Mucosa of rectum (tissue), 2 donors: ENCODE measurements around the gene PPM1E.

ENCODE experiments used
- H3K27ac ChIP-seq, 2 donors: one replicate each; pipeline ENCODE4 v1.7.0; 2013; ENCODE audit warnings: inconsistent platforms in 2 of 2, low read depth in 2 of 2, low read length in 2 of 2
- H3K27me3 ChIP-seq, 2 donors: one replicate each; pipeline ENCODE4 v1.7.0; 2013; ENCODE audit warnings: low read length in 2 of 2; ENCODE audit not compliant: control insufficient read depth in 2 of 2, insufficient read depth in 2 of 2
- H3K36me3 ChIP-seq, 2 donors: one replicate each; pipeline ENCODE4 v1.7.0; 2013; ENCODE audit warnings: low read length in 2 of 2; ENCODE audit not compliant: control insufficient read depth in 2 of 2, insufficient read depth in 2 of 2
- H3K4me1 ChIP-seq, 2 donors: one replicate each; pipeline ENCODE4 v1.7.0; 2013; ENCODE audit warnings: low read length in 2 of 2, mild to moderate bottlenecking in 1 of 2; ENCODE audit not compliant: control insufficient read depth in 2 of 2, insufficient read depth in 2 of 2
- H3K4me3 ChIP-seq, 2 donors: one replicate each; pipeline ENCODE4 v1.7.0; 2013; ENCODE audit warnings: low read length in 2 of 2
- H3K9ac ChIP-seq, 2 donors: one replicate each; pipeline ENCODE4 v1.7.0; 2013; ENCODE audit warnings: low read length in 2 of 2, low read depth in 1 of 2, mild to moderate bottlenecking in 1 of 2
- H3K9me3 ChIP-seq, 2 donors: one replicate each; pipeline ENCODE4 v1.7.0; 2013; ENCODE audit warnings: low read length in 2 of 2; ENCODE audit not compliant: control insufficient read depth in 2 of 2
- donor health status: healthy.
- donor health status: Normal muscosa, but diverticular disease.

Gene PPM1E

DNA sequence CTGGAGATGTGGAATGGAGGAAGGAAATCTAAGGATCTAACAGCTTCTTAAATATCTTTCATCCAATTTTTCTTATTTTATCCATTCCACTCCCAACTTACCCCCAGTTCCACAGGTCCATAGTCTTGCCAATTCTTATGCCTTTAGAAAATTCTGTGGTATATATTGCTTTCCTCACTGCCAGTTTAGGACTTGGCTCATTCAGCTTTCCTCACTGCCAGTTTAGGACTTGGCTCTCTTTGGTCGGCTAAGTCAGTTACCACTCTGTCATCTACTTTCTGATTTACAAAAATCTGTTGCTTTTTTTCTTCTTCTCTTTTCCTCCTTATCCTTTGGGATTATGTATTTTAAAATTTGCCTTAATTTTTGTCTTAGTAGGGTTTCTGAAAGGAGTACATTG lies 128.5 kb downstream of the PPM1E start:
- Histone ChIP-seq H3K36me3 (no peaks in the 10 kb centered on the region), H3K4me1 (no peaks in the 10 kb centered on the region), H3K4me3 (no peak overlapping the region), H3K9me3 (no peaks in the 10 kb centered on the region), H3K9ac (no peak overlapping the region), H3K27me3 (no peaks in the 10 kb centered on the region), H3K27ac (no peak overlapping the region)

DNA sequence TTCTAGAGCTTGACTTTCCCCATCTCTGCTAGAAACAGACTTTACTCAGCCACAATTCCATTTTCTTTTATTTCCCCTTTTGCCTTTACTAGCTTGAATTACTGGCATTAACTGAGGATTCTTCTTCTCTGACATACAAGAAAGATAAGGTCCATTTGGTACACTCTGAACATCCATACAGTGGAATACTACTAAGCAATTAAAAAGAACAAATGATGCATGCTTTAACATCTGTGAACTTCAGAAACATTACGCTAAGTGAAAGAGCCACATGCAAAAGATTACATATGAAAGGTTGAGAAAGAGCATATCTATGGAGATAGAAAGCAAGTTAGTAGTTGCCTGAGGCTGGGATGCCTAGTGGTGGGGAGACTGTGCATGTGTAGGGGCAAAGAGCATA lies 130.9 kb downstream of the PPM1E start:
- H3K9me3 ChIP-seq: no peaks in the 10 kb centered on the region
- H3K27me3 ChIP-seq: no peaks in the 10 kb centered on the region
- H3K36me3 ChIP-seq: no peaks in the 10 kb centered on the region
- H3K4me1 ChIP-seq: no peaks in the 10 kb centered on the region
- no peak overlapping the region for H3K9ac ChIP-seq
- H3K27ac ChIP-seq: no peak overlapping the region
- no peak overlapping the region for H3K4me3 ChIP-seq

DNA sequence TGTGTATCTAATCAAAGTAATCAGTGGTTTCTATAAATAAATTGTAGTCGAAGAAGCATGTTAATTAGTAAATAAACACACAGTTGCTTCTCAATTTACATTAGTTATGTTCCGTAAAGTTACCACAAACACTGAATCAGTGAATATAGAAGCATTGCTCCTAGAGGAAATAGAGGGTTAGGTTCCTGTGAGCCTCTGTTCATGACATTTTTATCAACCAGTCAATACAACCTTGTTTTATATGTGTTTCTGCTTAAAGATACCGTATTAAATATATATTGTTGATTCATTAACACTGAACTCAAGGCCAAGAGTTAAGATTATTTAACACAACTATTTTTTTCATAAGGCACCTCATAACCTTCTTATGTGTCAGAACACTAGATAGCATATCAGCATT lies 134.3 kb downstream of the PPM1E start:
- Histone ChIP-seq H3K9me3 (no peaks in the 10 kb centered on the region), H3K9ac (no peak overlapping the region), H3K4me3 (no peak overlapping the region), H3K36me3 (no peaks in the 10 kb centered on the region), H3K27ac (no peak overlapping the region), H3K4me1 (no peaks in the 10 kb centered on the region), H3K27me3 (no peaks in the 10 kb centered on the region)

- Histone ChIP-seq H3K27me3 (no peaks in the 10 kb centered on the region), H3K9me3 (no peaks in the 10 kb centered on the region), H3K36me3 (no peaks in the 10 kb centered on the region), H3K27ac (no peak overlapping the region), H3K4me1 (no peaks in the 10 kb centered on the region), H3K4me3 (no peak overlapping the region), H3K9ac (no peak overlapping the region)
Measured at GRCh38 chr17:58899191-58899590, 143.5 kb downstream of the PPM1E start.

GRCh38 chr17:58902322-58902721 lies 146.7 kb downstream of the PPM1E start:
- Histone ChIP-seq H3K36me3 (no peaks in the 10 kb centered on the region), H3K4me1 (no peaks in the 10 kb centered on the region), H3K9ac (no peak overlapping the region), H3K27ac (no peak overlapping the region), H3K27me3 (no peaks in the 10 kb centered on the region), H3K9me3 (no peaks in the 10 kb centered on the region), H3K4me3 (no peak overlapping the region)

- H3K4me1 ChIP-seq: no peaks in the 10 kb centered on the region
- H3K36me3 ChIP-seq: no peaks in the 10 kb centered on the region
- no peak overlapping the region for H3K4me3 ChIP-seq
- no peak overlapping the region for H3K27ac ChIP-seq
- H3K27me3 ChIP-seq: no peaks in the 10 kb centered on the region
- peaks cover 0 to 5% of the 10 kb centered on the region in 2 donors for H3K9me3 ChIP-seq
- H3K9ac ChIP-seq: no peak overlapping the region
Measured at GRCh38 chr17:58911741-58912343, 156.2 kb downstream of the PPM1E start.

DNA sequence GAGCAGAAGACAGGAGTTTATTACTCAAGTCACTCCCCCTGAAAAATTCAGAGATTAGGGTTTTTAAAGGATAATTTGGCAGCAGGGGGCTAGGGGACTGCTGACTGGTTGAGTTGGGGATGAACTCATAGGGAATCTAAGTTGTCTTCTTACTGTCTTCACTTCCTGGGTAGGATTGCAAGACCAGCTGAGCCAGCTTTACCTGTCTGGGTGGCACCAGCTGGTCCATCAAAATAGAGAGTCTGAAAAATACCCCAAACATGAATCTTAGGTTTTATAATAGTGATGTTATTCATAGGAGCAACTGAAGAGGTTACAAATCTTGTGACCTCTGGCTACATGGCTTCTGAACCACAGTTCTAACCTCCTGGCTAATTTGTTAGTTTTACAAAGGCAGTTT lies 157.9 kb downstream of the PPM1E start:
- Histone ChIP-seq H3K9me3 (peaks cover 0 to 5% of the 10 kb centered on the region in 2 donors), H3K9ac (no peak overlapping the region), H3K27me3 (no peaks in the 10 kb centered on the region), H3K27ac (no peak overlapping the region), H3K4me1 (no peaks in the 10 kb centered on the region), H3K4me3 (no peak overlapping the region), H3K36me3 (no peaks in the 10 kb centered on the region)

- Histone ChIP-seq H3K9ac (no peak overlapping the region), H3K4me3 (no peak overlapping the region), H3K9me3 (peaks cover 0 to 5% of the 10 kb centered on the region in 2 donors), H3K27me3 (no peaks in the 10 kb centered on the region), H3K36me3 (no peaks in the 10 kb centered on the region), H3K27ac (no peak overlapping the region), H3K4me1 (no peaks in the 10 kb centered on the region)
Measured at GRCh38 chr17:58913971-58914769, 158.5 kb downstream of the PPM1E start.

DNA sequence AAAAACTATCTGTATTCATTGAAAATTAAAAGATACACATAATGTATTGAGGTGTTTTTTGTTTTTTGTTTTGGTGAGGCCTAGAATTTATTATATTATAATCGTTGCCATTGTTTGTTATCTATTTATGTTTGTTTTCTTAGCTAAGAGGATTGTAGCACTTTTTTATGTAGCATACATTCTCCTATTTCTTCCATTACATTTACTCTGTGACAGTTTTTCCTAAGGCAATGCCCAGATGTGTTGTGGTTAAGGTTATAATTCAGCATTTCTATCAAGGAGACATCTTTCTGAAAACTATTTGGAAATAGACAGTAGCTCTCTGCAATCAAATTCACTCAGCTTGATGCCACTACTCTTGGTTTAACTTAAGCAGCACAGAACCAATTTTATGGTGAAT lies 161.6 kb downstream of the PPM1E start:
- Histone ChIP-seq H3K4me3 (no peak overlapping the region), H3K36me3 (no peaks in the 10 kb centered on the region), H3K27ac (no peak overlapping the region), H3K27me3 (no peaks in the 10 kb centered on the region), H3K9me3 (no peaks in the 10 kb centered on the region), H3K9ac (no peak overlapping the region), H3K4me1 (no peaks in the 10 kb centered on the region)

DNA sequence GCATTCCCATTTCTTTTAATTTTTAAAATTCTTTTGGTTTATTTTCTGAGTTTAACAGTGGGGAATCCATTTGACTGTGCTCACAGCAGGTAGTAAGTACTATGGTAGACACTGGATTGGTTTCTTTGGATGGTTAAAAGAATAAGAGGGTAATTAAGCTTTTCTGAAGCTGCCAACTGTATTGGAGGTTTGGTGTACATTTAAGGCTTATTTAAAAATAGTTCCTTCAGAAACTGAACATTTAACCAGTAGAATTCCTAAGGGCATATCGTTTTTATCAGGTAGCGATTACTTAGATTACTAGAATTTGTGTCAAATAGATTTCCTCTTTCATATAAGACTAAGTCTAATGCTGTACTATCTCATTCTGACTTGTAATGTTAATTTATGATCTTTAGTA lies 162.4 kb downstream of the PPM1E start:
- H3K27ac ChIP-seq: no peak overlapping the region
- H3K27me3 ChIP-seq: no peaks in the 10 kb centered on the region
- no peak overlapping the region for H3K4me3 ChIP-seq
- H3K9me3 ChIP-seq: no peaks in the 10 kb centered on the region
- H3K4me1 ChIP-seq: no peaks in the 10 kb centered on the region
- no peak overlapping the region for H3K9ac ChIP-seq
- H3K36me3 ChIP-seq: no peaks in the 10 kb centered on the region
